GM06990 (cell line): ENCODE results near the gene TWIST2.

ENCODE experiments used
- DNase-seq: peaks from one replicate; pipeline ENCODE4 v3.0.0-alpha.2; 2011; ENCODE audit not compliant: insufficient read length; ENCODE audit errors: extremely low read depth
- H3K27me3 ChIP-seq: replicated peaks from 2 replicates; pipeline ENCODE4 v1.6.0; 2011; ENCODE audit warnings: low read length; ENCODE audit not compliant: control insufficient read depth, insufficient read depth
- H3K36me3 ChIP-seq: 2 replicates; pipeline ENCODE4 v1.5.1; 2011; ENCODE audit warnings: low read length; ENCODE audit not compliant: control insufficient read depth, insufficient read depth
- H3K4me3 ChIP-seq: replicated peaks from 2 replicates; pipeline ENCODE4 v1.5.1; 2011; ENCODE audit warnings: low read depth, mild to moderate bottlenecking, control low read depth, low read length
- CTCF ChIP-seq: IDR thresholded peaks from 2 replicates; pipeline ENCODE4 v1.5.1; 2011; ENCODE audit warnings: low read length, control low read depth, mild to moderate bottlenecking, inconsistent platforms; ENCODE audit not compliant: insufficient read depth, poor library complexity, severe bottlenecking

Gene TWIST2

GRCh38 chr2:238872026-238872425, 24.1 kb downstream of the TWIST2 start:
- TF ChIP-seq CTCF = no peak
- DNase-seq = no peak
- H3K36me3 ChIP-seq = no peaks in the 10 kb centered on the region
- no peak overlapping the region for H3K4me3 ChIP-seq
- H3K27me3 ChIP-seq = no peaks in the 10 kb centered on the region

DNA sequence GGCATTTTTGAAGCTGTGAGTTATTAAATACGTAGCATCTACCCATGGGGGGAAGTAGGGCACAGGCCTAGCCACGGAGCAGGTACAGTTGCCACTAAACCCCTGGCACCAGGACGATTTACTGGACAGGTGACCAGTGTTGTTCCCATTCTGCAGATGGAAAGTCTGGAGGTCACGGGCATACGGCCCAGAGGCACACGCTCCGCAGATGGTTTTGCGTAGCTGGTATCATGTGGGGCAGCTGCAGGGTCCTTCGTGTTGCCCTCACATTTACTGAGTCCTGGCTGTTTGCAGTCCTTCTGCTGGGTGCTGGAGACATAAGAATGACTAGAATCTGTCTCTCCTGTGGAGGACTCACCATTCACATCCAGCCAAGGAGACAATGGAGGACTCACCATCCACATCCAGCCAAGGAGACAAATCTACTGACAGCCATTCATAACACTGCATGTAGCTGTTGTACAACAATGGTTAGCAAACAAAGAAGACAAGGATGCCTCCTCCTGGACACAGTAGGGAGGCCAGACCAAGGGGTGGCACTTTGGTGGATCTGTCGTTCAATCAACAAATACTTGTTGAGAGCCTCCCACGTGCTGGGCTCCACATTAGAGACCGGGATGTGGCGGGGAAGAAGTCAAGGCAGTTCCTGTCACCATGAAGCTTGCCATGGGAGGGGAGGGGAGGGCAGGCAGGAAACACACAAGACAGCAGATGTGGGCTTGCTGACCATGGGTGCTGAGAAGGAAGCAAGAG, 24.9 kb downstream of the TWIST2 start:
- Histone ChIP-seq H3K36me3 (no peaks in the 10 kb centered on the region), H3K4me3 (no peak overlapping the region), H3K27me3 (no peaks in the 10 kb centered on the region)
- DNase-seq = no peak
- no peak for TF ChIP-seq CTCF

DNA sequence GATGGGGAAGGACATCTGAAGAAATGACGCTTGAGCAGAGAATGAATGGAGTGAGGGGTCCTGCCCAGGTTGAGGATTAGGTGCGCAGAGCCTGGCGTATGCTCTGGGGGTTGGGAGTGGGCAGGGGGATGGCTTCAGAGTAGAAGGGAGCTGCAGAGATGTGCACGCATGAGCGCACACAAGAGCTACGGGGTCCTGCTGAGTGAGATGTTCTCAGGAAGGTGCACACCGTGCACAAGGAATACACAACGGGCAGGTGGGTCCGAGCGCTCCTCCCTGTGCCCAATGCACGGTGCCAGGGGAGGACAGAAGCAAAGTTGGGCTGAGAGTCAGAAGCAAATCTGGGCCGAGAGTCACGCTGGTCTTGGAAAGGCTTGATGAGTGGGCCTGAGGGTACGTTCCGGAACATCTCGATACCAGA, 25.5 kb downstream of the TWIST2 start:
- Histone ChIP-seq H3K36me3 (no peaks in the 10 kb centered on the region), H3K4me3 (no peak overlapping the region), H3K27me3 (no peaks in the 10 kb centered on the region)
- TF ChIP-seq CTCF = no peak
- DNase-seq = no peak

- H3K36me3 ChIP-seq = no peaks in the 10 kb centered on the region
- DNase-seq = no peak
- no peak for TF ChIP-seq CTCF
- no peaks in the 10 kb centered on the region for H3K27me3 ChIP-seq
- H3K4me3 ChIP-seq = no peak overlapping the region
These were observed 26.0 kb downstream of the TWIST2 start for GRCh38 chr2:238873841-238874240.

- Histone ChIP-seq H3K27me3 (no peaks in the 10 kb centered on the region), H3K36me3 (no peaks in the 10 kb centered on the region), H3K4me3 (no peak overlapping the region)
- no peak for TF ChIP-seq CTCF
- DNase-seq = no peak
These were observed 26.6 kb downstream of the TWIST2 start for GRCh38 chr2:238874330-238875050.

- H3K36me3 ChIP-seq = no peaks in the 10 kb centered on the region
- no peaks in the 10 kb centered on the region for H3K27me3 ChIP-seq
- no peak for DNase-seq
- H3K4me3 ChIP-seq = no peak overlapping the region
- no peak for TF ChIP-seq CTCF
These were observed 27.2 kb downstream of the TWIST2 start for GRCh38 chr2:238875101-238875470.
